Heart right ventricle (tissue), 16 donors: ENCODE data around the gene GRM2. TPM values are rescaled to one million over a fixed set of nuclear protein-coding genes. Genes with fewer than 3 reads are reported as not detected.

Source experiments
- ATAC-seq, 8 donors: fragments of 200-7000 bp; cut with Tn5 transposase; one replicate each; pipeline ENCODE4 v1.9.1; 2020; ENCODE audit warnings: mild to moderate bottlenecking in 8 of 8, moderate library complexity in 8 of 8, moderate number of reproducible peaks in 1 of 8
- DNase-seq, 2 donors: peaks; one replicate each; pipeline ENCODE4 v3.0.0-alpha.2; 2020
- H3K27ac ChIP-seq, 10 donors: fragments of 200-600 bp; sonication (generic) in 2 of 10; one replicate each; pipeline versions ENCODE4 v1.5.0 to v1.8.0; 2020 to 2022; ENCODE audit warnings: mild to moderate bottlenecking in 3 of 10
- H3K27me3 ChIP-seq, 7 donors: fragments of 200-600 bp; one replicate each; pipeline ENCODE4 v1.8.0; 2021 to 2022; ENCODE audit warnings: mild to moderate bottlenecking in 2 of 7
- H3K36me3 ChIP-seq, 9 donors: fragments of 200-600 bp; sonication (generic) in 1 of 9; one replicate each; pipeline versions ENCODE4 v1.5.0 to v1.8.0; 2020 to 2022; ENCODE audit warnings: mild to moderate bottlenecking in 2 of 9
- H3K4me1 ChIP-seq, 9 donors: fragments of 200-600 bp; sonication (generic) in 1 of 9; one replicate each; pipeline versions ENCODE4 v1.5.0 to v1.8.0; 2020 to 2022; ENCODE audit warnings: mild to moderate bottlenecking in 4 of 9
- H3K4me3 ChIP-seq, 10 donors: fragments of 200-600 bp; sonication (generic) in 2 of 10; one replicate each; pipeline versions ENCODE4 v1.5.0 to v1.8.0; 2020 to 2022; ENCODE audit warnings: mild to moderate bottlenecking in 7 of 10, moderate library complexity in 2 of 10
- H3K9me3 ChIP-seq, 11 donors: fragments of 200-600 bp in 10 of 11; sonication (generic) in 2 of 11; one replicate each; pipeline versions ENCODE4 v1.5.0 to v1.8.0; 2013 to 2022; ENCODE audit warnings: mild to moderate bottlenecking in 2 of 11, control low read depth in 1 of 11, moderate library complexity in 1 of 11
- CTCF ChIP-seq, 9 donors: fragments of 200-600 bp; sonication (generic) in 2 of 9; IDR thresholded peaks; one replicate each; pipeline versions ENCODE4 v1.5.0 to v1.8.0; 2021 to 2022; ENCODE audit warnings: antibody characterized with exemption in 9 of 9, mild to moderate bottlenecking in 5 of 9, moderate library complexity in 1 of 9
- WGBS, 2 donors: extraction: QIAGEN DNeasy Blood & Tissue Kit; methylation state at CpG; one replicate each; pipeline ENCODE4 v1.1.7; 2013; ENCODE audit warnings: inconsistent platforms in 1 of 2; 5-methylcytosine and 5-hydroxymethylcytosine counted together
- intact Hi-C, 10 donors: fragments of 100-400 bp; cut with DNase I; formaldehyde crosslinking; loops; one replicate each; pipeline versions ENCODE4 v1.11.1 to v1.14.2; 2022
- polyA plus RNA-seq, 2 donors: library from polyadenylated mRNA; stranded (reverse); fragments of 200-250 nt; gene quantifications; one replicate each; pipeline ENCODE4 v1.2.3, GENCODE V29; 2013
- total RNA-seq, 10 donors: library from RNA; stranded (reverse); fragmentation: NEBNext Ultra II Directional in 3 of 10; extraction: Animal tissue kit (Norgen Biotek cat#: 25700) in 3 of 10; gene quantifications; one replicate each; pipeline versions ENCODE4 v1.2.1 to v1.2.4, GENCODE V29; 2021 to 2023
- donor health status: Arrhythmogenic right ventricular cardiomyopathy.
- donor health status: ischemic (EF 13 %, LVEDD 7.1; RV severe dilation, severe dysfunction).
- donor health status: healthy with polysubstance abuse.
- donor health status: DM: no; HTN: yes; CAD: no.
- donor health status: DM: no; HTN: no; CAD: no.
- donor health status: ischemic (EF 25% LVEDD 6.9; RV normal size, moderate dysfunction).
- donor health status: ischemic (EF 25% LVEDD 5.7; RV mildly dilated, moderate dysfunction).
- donor health status: healthy.
- donor health status: DM: yes; HTN: yes; CAD: no.
- donor health status: Ischemic cardiomyopathy.
- donor health status: ischemic (EF 35%, LVEDD 5.7; RV mildly dilated, moderate dysfunction).
- donor health status: nonischemic (EF 11% LVEDD 7.7; RV severe dilation, severe dysfunction).
- donor health status: DM: yes; HTN: yes; CAD: no.
- donor health status: PGD.
- donor health status: ischemic (EF 29% LVEDD 5.4; RV normal size, mild dysfunction).
- donor health status: nonischemic (EF 23%, LVEDD 6.1; RV moderate dilation, normal function).

GRM2 gene
- total and polyA plus RNA-seq, 12 donors = 0.04 to 0.66 (median 0.37) TPM; not detected in 1

DNA sequence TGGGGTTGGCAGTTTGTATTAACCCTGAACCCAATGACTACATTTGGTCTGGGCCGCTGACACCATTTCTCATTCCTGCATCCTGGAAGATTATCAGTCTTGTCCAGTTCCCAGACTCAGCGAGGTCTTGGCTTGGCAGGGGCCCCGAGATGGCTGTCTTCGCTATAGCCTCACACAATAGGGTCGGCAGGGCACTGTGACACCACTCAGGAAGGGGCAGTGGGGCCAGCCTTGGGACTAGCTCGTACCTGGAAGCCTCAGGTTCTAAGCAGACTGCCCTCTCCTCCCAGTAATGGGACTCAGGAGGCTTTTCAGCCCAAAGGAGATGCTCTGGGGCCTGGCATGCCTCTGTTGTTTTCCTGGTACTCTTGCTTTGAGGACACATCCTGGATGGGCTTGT lies 26.7 kb upstream of the GRM2 start:
- H3K4me1 ChIP-seq = peaks cover 36 to 93% (median 75%) of the 10 kb centered on the region in 9 donors
- TF ChIP-seq CTCF (IDR thresholded peaks at IDR 0.05) = no peak
- 76 to 77% methylated on average over 6 of the region's 6 CpGs for WGBS, 2 donors
- DNase-seq = no peak
- ATAC-seq = no peak
- peak overlapping the region in 8 of 10 donors; percentile 41 to 94 (median 64) for H3K27ac ChIP-seq
- no peaks in the 10 kb centered on the region for H3K27me3 ChIP-seq
- H3K4me3 ChIP-seq = no peak overlapping the region
- intact Hi-C loops = loop anchor here in 7 of 10 donors (5.0 to 10.0 kb wide), 4 partner anchors 38 to 295 kb away; partner anchors contain the start of genes RBM15B (in 3 of the 7), DCAF1 (in 2 of the 7) and MANF (in 2 of the 7)
- peaks cover 0 to 59% (median 17%) of the 10 kb centered on the region in 9 donors for H3K36me3 ChIP-seq
- no peaks in the 10 kb centered on the region for H3K9me3 ChIP-seq

DNA sequence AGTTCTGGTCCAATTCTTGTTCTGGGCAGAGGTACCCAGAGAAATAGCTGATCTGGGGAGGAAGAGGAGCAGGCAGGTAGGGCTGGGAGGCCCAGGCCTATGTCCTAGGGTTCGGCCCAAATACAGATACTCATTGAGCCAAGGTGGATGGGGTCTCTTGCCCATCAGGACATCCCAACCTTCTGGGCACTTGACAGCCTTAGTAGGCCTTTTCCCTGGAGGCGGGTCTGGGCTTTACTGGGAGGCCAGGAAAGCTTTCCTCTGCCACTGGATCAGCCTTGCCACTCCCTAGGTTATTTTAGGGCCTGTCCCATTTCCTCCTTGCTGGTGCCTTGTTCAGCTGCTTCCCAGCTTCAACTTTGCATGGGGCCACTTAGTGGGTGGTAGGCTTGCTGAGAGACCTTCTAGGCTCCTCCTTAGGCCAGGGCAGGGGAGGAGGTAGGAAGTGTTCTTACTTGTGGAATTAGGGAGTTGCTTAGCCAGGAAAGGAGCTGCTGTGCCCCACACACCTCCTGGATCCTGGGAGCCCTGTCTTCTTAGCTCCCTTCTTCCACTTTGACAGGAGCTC lies 26.1 kb upstream of the GRM2 start:
- Histone ChIP-seq H3K4me3 (no peak overlapping the region), H3K9me3 (no peaks in the 10 kb centered on the region), H3K4me1 (peaks cover 38 to 93% (median 78%) of the 10 kb centered on the region in 9 donors), H3K27ac (peak overlapping the region in 8 of 10 donors; percentile 41 to 94 (median 64)), H3K36me3 (peaks cover 0 to 59% (median 17%) of the 10 kb centered on the region in 9 donors), H3K27me3 (no peaks in the 10 kb centered on the region)
- intact Hi-C loops = loop anchor here in 7 of 10 donors (5.0 to 10.0 kb wide), 4 partner anchors 38 to 296 kb away; partner anchors contain the start of genes RBM15B (in 3 of the 7), DCAF1 (in 2 of the 7) and MANF (in 2 of the 7)
- TF ChIP-seq CTCF (IDR thresholded peaks at IDR 0.05) = no peak
- ATAC-seq (peak in 1 of 8 donors; percentile 4), DNase-seq (no peak)
- 80 to 97% methylated on average over 2 of the region's 2 CpGs for WGBS, 2 donors

DNA sequence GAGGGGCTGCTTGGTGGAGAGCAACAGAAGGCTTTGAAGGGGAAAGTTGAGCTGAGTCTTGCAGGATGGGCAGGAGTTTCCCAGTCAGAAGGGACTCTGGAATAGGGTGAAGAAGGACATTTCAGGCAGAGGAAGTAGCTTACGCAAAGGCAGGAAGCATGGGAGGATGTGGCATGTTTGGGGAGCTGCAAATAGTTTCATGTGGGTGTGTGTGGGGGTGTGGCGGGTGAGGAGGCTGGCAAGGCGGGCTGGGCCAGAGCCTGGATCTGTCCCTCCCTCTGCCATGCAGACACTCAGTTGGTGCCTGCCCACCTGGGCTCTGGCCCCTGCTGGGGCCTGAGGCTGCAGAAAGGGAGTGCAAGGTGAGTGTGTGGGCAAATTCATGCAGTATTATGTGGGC lies 25.4 kb upstream of the GRM2 start:
- peak; percentile 4 to 58 (median 38) for ATAC-seq

More for the DNA sequence above, 25.4 kb upstream of the GRM2 start:
- Histone ChIP-seq H3K27ac (peak overlapping the region in 9 of 10 donors; percentile 24 to 94 (median 63)), H3K27me3 (no peaks in the 10 kb centered on the region), H3K4me1 (peaks cover 45 to 95% (median 81%) of the 10 kb centered on the region in 9 donors), H3K4me3 (peak overlapping the region in 1 of 10 donors; percentile 20), H3K36me3 (peaks cover 0 to 54% (median 11%) of the 10 kb centered on the region in 9 donors), H3K9me3 (no peaks in the 10 kb centered on the region)
- intact Hi-C loops = loop anchor here in 7 of 10 donors (5.0 to 10.0 kb wide), 4 partner anchors 39 to 297 kb away; partner anchors contain the start of genes RBM15B (in 3 of the 7), DCAF1 (in 2 of the 7) and MANF (in 2 of the 7)
- 67% methylated on average over 3 of the region's 3 CpGs for WGBS, 2 donors
- TF ChIP-seq CTCF (IDR thresholded peaks at IDR 0.05) = no peak
- DNase-seq = peak in 1 of 2 donors; percentile 51
